HEK293 (cell line): Measurements from ENCODE around the gene KRT32.
A peak's percentile ranks its signal among the peaks of the same experiment; 100 is the strongest.

Source experiments
- CTCF ChIA-PET: fragments of 350-600 bp; formaldehyde crosslinking; extraction: SDS; loops from one replicate; lab custom pipeline; 2021; ENCODE audit warnings: antibody characterized with exemption; lab: Yijun Ruan, JAX
- POLR2A ChIA-PET: fragments of 300-600 bp; formaldehyde crosslinking; extraction: SDS; loops from one replicate; lab custom pipeline; 2020; ENCODE audit warnings: antibody characterized with exemption, inconsistent platforms; lab: Yijun Ruan, JAX
- H3K27ac ChIP-seq: fragments of 200-500 bp; sonication (Bioruptor generic); 2 replicates; pipeline ENCODE4 v1.5.1; 2014; ENCODE audit warnings: low read depth, low read length, control low read depth, inconsistent platforms; ENCODE audit errors: extremely low read depth
- H3K36me3 ChIP-seq, 2 experiments: fragments of 200-500 bp in 1 of 2; sonication (Bioruptor generic) in 1 of 2; 1 replicate in 1 of 2; 2 replicates in 1 of 2; pipeline ENCODE4 v1.5.1; 2014 to 2017; ENCODE audit warnings: inconsistent platforms in 2 of 2, low read length in 2 of 2; ENCODE audit not compliant: control insufficient read depth in 2 of 2, insufficient read depth in 1 of 2
- H3K4me1 ChIP-seq: fragments of 200-500 bp; sonication (Bioruptor generic); 2 replicates; pipeline ENCODE4 v1.5.1; 2014; ENCODE audit warnings: mild to moderate bottlenecking, low read length, inconsistent platforms; ENCODE audit not compliant: control insufficient read depth, insufficient read depth
- H3K4me3 ChIP-seq: 2 replicates; pipeline ENCODE4 v1.5.1; 2011; ENCODE audit warnings: low read depth, mild to moderate bottlenecking, control low read depth, low read length, moderate library complexity
- H3K9me3 ChIP-seq: fragments of 200-500 bp; sonication (Bioruptor generic); 2 replicates; pipeline ENCODE4 v1.5.1; 2014; ENCODE audit warnings: low read depth, low read length, inconsistent platforms; ENCODE audit not compliant: control insufficient read depth, insufficient read depth
- KLF1 ChIP-seq: fragments of 450-650 bp; formaldehyde crosslinking; IDR thresholded peaks from 2 replicates; pipeline ENCODE4 v1.5.1; 2016; ENCODE audit warnings: missing biosample characterization, missing genetic modification characterization
- KLF17 ChIP-seq: fragments of 450-650 bp; formaldehyde crosslinking; IDR thresholded peaks from 2 replicates; pipeline ENCODE4 v1.5.1; 2016; ENCODE audit warnings: missing biosample characterization, missing genetic modification characterization
- OSR2 ChIP-seq: fragments of 450-650 bp; formaldehyde crosslinking; IDR thresholded peaks from 2 replicates; pipeline ENCODE4 v1.5.1; 2016; ENCODE audit warnings: missing biosample characterization, missing genetic modification characterization
- PRDM1 ChIP-seq: fragments of 450-650 bp; formaldehyde crosslinking; IDR thresholded peaks from 2 replicates; pipeline ENCODE4; 2016; ENCODE audit warnings: missing biosample characterization, missing genetic modification characterization
- YY2 ChIP-seq: fragments of 450-650 bp; formaldehyde crosslinking; IDR thresholded peaks from 2 replicates; pipeline ENCODE4 v1.5.1; 2016; ENCODE audit warnings: missing biosample characterization, missing genetic modification characterization
- ZBTB26 ChIP-seq: fragments of 450-650 bp; formaldehyde crosslinking; optimal IDR thresholded peaks from 2 replicates; pipeline ENCODE3; 2016; ENCODE audit warnings: missing biosample characterization, mild to moderate bottlenecking, missing genetic modification characterization
- ZBTB48 ChIP-seq: fragments of 450-650 bp; formaldehyde crosslinking; IDR thresholded peaks from 2 replicates; pipeline ENCODE4 v1.5.1; 2016; ENCODE audit warnings: missing biosample characterization, missing genetic modification characterization
- ZBTB8A ChIP-seq: fragments of 450-650 bp; formaldehyde crosslinking; IDR thresholded peaks from 2 replicates; pipeline ENCODE4 v1.5.1; 2016; ENCODE audit warnings: missing biosample characterization, missing genetic modification characterization
- ZIC2 ChIP-seq: fragments of 450-650 bp; formaldehyde crosslinking; IDR thresholded peaks from 2 replicates; pipeline ENCODE4 v1.5.1; 2016; ENCODE audit warnings: missing biosample characterization, missing genetic modification characterization
- ZNF10 ChIP-seq: fragments of 450-650 bp; formaldehyde crosslinking; IDR thresholded peaks from 2 replicates; pipeline ENCODE4 v1.5.1; 2017; ENCODE audit warnings: missing biosample characterization, missing genetic modification characterization
- ZNF114 ChIP-seq: fragments of 450-650 bp; formaldehyde crosslinking; IDR thresholded peaks from 2 replicates; pipeline ENCODE4 v1.5.0; 2017; ENCODE audit warnings: missing biosample characterization, missing genetic modification characterization
- ZNF248 ChIP-seq: fragments of 450-650 bp; formaldehyde crosslinking; IDR thresholded peaks from 2 replicates; pipeline ENCODE4 v1.5.1; 2017; ENCODE audit warnings: missing biosample characterization, missing genetic modification characterization
- ZNF341 ChIP-seq: fragments of 450-650 bp; formaldehyde crosslinking; IDR thresholded peaks from 2 replicates; pipeline ENCODE4; 2016; ENCODE audit warnings: low read depth, missing biosample characterization, missing genetic modification characterization
- ZNF416 ChIP-seq: fragments of 450-650 bp; formaldehyde crosslinking; IDR thresholded peaks from 2 replicates; pipeline ENCODE4 v1.5.1; 2016; ENCODE audit warnings: missing biosample characterization, missing genetic modification characterization
- ZNF571 ChIP-seq: fragments of 450-650 bp; formaldehyde crosslinking; IDR thresholded peaks from 2 replicates; pipeline ENCODE4 v1.5.0; 2017; ENCODE audit warnings: missing biosample characterization, missing genetic modification characterization
- ZNF629 ChIP-seq: fragments of 450-650 bp; formaldehyde crosslinking; IDR thresholded peaks from 2 replicates; pipeline ENCODE4 v1.5.1; 2017; ENCODE audit warnings: missing biosample characterization, missing genetic modification characterization
- ZNF658 ChIP-seq: fragments of 450-650 bp; formaldehyde crosslinking; IDR thresholded peaks from 2 replicates; pipeline ENCODE4; 2016; ENCODE audit warnings: missing biosample characterization, missing genetic modification characterization
- ZNF670 ChIP-seq: fragments of 450-650 bp; formaldehyde crosslinking; IDR thresholded peaks from 2 replicates; pipeline ENCODE4 v1.5.1; 2016; ENCODE audit warnings: missing biosample characterization, missing genetic modification characterization, low read depth
- ZNF776 ChIP-seq: fragments of 450-650 bp; formaldehyde crosslinking; IDR thresholded peaks from 2 replicates; pipeline ENCODE4 v1.5.0; 2017; ENCODE audit warnings: missing biosample characterization, missing genetic modification characterization, borderline replicate concordance
- ZNF791 ChIP-seq: fragments of 450-650 bp; formaldehyde crosslinking; IDR thresholded peaks from 2 replicates; pipeline ENCODE4 v1.5.1; 2016; ENCODE audit warnings: missing biosample characterization, missing genetic modification characterization
- TF ChIP-seq, protein P1 (sequence below): fragments of 450-650 bp; formaldehyde crosslinking; IDR thresholded peaks from 2 replicates; pipeline ENCODE4 v1.5.1; 2016; ENCODE audit warnings: missing biosample characterization, missing genetic modification characterization, low read depth
- TF ChIP-seq, protein P2 (sequence below): fragments of 450-650 bp; formaldehyde crosslinking; IDR thresholded peaks from 2 replicates; pipeline ENCODE4 v1.5.1; 2016; ENCODE audit warnings: missing biosample characterization, missing genetic modification characterization

Gene KRT32

DNA sequence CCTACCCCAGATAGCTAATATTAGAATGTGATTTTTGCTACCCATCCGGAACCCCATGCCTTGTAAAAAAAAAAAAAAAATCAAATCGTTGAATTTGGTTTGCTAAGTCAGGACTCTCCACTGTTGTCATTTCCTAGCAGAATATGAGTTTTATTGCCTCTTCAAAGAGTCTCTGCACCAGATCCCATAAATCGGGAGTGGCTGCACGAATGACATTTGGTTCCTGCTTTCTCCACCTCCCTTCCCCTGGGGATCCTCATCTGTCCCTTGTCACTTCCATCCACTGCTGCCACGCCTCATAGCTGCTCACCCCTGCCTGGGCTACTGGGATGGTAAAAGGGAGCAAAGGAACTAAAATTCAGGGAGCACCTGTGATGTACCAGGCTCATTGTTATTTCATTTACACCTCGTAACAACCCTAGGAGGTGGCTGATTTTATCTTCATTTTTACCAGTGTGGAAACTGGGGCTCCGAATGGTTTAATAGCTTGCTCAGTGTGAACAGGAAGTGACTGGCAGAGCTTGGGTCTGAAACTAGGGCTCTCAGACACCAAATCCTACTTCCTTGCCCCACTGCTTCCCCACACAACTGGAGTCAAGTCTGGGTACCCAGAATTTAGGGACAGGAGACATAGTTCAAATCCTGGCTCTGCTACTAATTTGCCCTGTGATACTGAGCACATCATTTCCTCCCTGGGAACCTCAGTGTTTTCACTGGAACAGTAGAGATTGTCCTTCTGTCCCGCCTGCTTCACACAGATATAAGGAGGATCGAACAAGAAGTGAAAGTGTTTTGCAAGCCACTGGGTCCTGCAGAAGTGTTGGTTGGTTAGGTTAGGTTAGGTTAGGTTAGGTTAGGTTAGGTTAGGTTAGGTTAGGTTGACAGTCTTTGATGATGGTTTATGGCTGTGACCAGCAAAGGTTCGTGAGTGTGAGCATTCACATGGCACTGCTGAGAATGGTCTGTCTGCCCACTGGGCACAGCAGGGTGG is 23.1 kb upstream of the KRT32 start:
- ChIA-PET CTCF (interaction anchor here (0.6 to 7.3 kb wide), 6 partner anchors 11 to 206 kb away, joined by 3 to 63 read pairs (median 5); no protein-coding TSS in a partner anchor), POLR2A (no interaction called here)
- H3K4me1 ChIP-seq = peaks cover 6% of the 10 kb centered on the region

DNA sequence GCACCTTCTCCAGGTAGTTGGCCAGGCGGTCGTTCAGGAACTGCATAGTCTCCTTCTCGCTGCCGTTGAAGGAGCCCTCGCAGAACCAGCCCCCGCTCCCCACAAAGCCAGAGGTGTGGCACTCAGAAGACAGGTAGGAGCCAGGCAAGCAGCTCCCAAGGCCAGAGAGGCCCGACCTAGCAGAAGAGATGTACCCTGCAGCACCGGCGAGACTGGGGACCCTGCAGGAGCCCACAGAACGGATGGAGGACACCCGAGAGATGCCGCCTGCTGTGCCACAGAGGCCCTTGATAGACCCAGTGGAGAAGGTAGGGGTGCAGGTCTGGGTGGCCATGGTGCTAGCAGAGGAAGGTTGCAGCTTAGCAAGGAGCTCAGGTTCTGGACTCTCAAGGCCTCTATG is 22.3 kb upstream of the KRT32 start, which contains the start of gene KRT36:
KRT36 (minus strand) TSS at position 380 of the 400 bp plus-strand sequence; CDS start at position 334, 46 bp downstream.
- H3K9me3 ChIP-seq = no peaks in the 10 kb centered on the region
- ChIA-PET POLR2A (no interaction called here), CTCF (interaction anchor here (0.7 to 7.3 kb wide), 4 partner anchors 60 to 211 kb away, joined by 4 to 63 read pairs (median 10); no protein-coding TSS in a partner anchor)
- TF ChIP-seq ZNF416 (tag by site-specific recombination) (no peak), ZBTB26 (tag by site-specific recombination) (no peak), ZNF571 (tag by site-specific recombination) (no peak), ZNF670 (no peak), PRDM1 (tag by site-specific recombination) (no peak), YY2 (no peak), ZBTB48 (tag by site-specific recombination) (no peak), ZNF791 (tag by site-specific recombination) (no peak)
- no peak within 1 kb of the TSS for H3K27ac ChIP-seq
- no peak within 1 kb of the TSS for H3K4me3 ChIP-seq
- H3K36me3 ChIP-seq = no peaks in the 10 kb centered on the region
- peaks cover 6% of the 10 kb centered on the region for H3K4me1 ChIP-seq

More for the DNA sequence above, 23.1 kb upstream of the KRT32 start:
- Histone ChIP-seq H3K27ac (no peak overlapping the region), H3K9me3 (no peaks in the 10 kb centered on the region), H3K4me3 (no peak overlapping the region), H3K36me3 (no peaks in the 10 kb centered on the region)
- TF ChIP-seq ZNF629 (no peak), KLF1 (tag by site-specific recombination) (0 out of 2 replicates have a peak, but pooled peaks have one; percentile 18), ZNF248 (no peak), ZNF114 (tag by site-specific recombination) (no peak), ZNF10 (tag by site-specific recombination) (0 out of 2 replicates have a peak, but pooled peaks have one; percentile 48), ZNF658 (tag by site-specific recombination) (no peak), OSR2 (tag by site-specific recombination) (peak; percentile 48; the same call in 1 of the 2 replicates), ZNF776 (tag by site-specific recombination) (no peak), ZBTB8A (no peak), ZNF341 (peak; percentile 40), KLF17 (tag by site-specific recombination) (0 out of 2 replicates have a peak, but pooled peaks have one; percentile 22), ZIC2 (tag by site-specific recombination) (peak; percentile 61; the same call in 1 of the 2 replicates)
- TF ChIP-seq, protein P1, sequence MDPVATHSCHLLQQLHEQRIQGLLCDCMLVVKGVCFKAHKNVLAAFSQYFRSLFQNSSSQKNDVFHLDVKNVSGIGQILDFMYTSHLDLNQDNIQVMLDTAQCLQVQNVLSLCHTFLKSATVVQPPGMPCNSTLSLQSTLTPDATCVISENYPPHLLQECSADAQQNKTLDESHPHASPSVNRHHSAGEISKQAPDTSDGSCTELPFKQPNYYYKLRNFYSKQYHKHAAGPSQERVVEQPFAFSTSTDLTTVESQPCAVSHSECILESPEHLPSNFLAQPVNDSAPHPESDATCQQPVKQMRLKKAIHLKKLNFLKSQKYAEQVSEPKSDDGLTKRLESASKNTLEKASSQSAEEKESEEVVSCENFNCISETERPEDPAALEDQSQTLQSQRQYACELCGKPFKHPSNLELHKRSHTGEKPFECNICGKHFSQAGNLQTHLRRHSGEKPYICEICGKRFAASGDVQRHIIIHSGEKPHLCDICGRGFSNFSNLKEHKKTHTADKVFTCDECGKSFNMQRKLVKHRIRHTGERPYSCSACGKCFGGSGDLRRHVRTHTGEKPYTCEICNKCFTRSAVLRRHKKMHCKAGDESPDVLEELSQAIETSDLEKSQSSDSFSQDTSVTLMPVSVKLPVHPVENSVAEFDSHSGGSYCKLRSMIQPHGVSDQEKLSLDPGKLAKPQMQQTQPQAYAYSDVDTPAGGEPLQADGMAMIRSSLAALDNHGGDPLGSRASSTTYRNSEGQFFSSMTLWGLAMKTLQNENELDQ (tag by site-specific recombination) = no peak
- TF ChIP-seq, protein P2, sequence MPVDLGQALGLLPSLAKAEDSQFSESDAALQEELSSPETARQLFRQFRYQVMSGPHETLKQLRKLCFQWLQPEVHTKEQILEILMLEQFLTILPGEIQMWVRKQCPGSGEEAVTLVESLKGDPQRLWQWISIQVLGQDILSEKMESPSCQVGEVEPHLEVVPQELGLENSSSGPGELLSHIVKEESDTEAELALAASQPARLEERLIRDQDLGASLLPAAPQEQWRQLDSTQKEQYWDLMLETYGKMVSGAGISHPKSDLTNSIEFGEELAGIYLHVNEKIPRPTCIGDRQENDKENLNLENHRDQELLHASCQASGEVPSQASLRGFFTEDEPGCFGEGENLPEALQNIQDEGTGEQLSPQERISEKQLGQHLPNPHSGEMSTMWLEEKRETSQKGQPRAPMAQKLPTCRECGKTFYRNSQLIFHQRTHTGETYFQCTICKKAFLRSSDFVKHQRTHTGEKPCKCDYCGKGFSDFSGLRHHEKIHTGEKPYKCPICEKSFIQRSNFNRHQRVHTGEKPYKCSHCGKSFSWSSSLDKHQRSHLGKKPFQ (tag by site-specific recombination) = no peak
